ENCODE data around the gene CRTC1.

DNA sequence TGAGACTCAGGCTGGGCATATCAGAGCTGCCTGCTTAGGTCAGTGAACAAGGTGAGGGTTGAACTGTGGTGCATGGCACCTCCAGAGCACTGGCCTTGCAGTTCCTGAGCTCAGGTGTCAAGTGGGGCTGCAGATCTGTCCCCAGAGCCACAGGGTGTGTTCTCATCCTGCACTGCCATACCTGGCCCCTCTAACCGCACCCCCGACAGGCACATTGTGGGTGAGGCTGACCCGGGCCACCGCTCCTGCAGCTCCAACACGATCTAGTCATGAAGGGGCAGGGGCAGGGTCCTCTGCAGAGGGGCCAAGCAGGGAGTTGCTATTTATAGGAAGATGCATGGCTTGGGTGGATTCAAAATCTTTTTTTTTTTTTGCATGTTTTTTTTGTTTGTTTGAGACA lies 16.7 kb upstream of the CRTC1 start:
- TF ChIP-seq POLR2A (IDR thresholded peaks at IDR 0.05) = no peak
- TF ChIP-seq, protein P1, sequence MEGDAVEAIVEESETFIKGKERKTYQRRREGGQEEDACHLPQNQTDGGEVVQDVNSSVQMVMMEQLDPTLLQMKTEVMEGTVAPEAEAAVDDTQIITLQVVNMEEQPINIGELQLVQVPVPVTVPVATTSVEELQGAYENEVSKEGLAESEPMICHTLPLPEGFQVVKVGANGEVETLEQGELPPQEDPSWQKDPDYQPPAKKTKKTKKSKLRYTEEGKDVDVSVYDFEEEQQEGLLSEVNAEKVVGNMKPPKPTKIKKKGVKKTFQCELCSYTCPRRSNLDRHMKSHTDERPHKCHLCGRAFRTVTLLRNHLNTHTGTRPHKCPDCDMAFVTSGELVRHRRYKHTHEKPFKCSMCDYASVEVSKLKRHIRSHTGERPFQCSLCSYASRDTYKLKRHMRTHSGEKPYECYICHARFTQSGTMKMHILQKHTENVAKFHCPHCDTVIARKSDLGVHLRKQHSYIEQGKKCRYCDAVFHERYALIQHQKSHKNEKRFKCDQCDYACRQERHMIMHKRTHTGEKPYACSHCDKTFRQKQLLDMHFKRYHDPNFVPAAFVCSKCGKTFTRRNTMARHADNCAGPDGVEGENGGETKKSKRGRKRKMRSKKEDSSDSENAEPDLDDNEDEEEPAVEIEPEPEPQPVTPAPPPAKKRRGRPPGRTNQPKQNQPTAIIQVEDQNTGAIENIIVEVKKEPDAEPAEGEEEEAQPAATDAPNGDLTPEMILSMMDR (IDR thresholded peaks at IDR 0.05 in 8 of 11, conservative IDR thresholded peaks at IDR 0.05 in 3 of 11) = no peak
